ENCODE measurements around the gene CPAMD8.

The CPAMD8 gene

GRCh38 chr19:16896146-16897028 is 130.2 kb downstream of the CPAMD8 start:
- H3K4me1 Mint-ChIP-seq = peaks cover 15% of the 10 kb centered on the region
- H3K36me3 Mint-ChIP-seq (ENCODE audit: low read depth) = no peaks in the 10 kb centered on the region
- TF ChIP-seq, protein P1, sequence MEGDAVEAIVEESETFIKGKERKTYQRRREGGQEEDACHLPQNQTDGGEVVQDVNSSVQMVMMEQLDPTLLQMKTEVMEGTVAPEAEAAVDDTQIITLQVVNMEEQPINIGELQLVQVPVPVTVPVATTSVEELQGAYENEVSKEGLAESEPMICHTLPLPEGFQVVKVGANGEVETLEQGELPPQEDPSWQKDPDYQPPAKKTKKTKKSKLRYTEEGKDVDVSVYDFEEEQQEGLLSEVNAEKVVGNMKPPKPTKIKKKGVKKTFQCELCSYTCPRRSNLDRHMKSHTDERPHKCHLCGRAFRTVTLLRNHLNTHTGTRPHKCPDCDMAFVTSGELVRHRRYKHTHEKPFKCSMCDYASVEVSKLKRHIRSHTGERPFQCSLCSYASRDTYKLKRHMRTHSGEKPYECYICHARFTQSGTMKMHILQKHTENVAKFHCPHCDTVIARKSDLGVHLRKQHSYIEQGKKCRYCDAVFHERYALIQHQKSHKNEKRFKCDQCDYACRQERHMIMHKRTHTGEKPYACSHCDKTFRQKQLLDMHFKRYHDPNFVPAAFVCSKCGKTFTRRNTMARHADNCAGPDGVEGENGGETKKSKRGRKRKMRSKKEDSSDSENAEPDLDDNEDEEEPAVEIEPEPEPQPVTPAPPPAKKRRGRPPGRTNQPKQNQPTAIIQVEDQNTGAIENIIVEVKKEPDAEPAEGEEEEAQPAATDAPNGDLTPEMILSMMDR (IDR thresholded peaks at IDR 0.05) = no peak
- H3K4me3 Mint-ChIP-seq = peak overlapping the region; percentile 79
- H3K27ac Mint-ChIP-seq = no peak overlapping the region
- no peaks in the 10 kb centered on the region for H3K9me3 Mint-ChIP-seq
- peak; percentile 56 for DNase-seq
- peaks cover 42% of the 10 kb centered on the region for H3K27me3 Mint-ChIP-seq (ENCODE audit: low read depth, poor library complexity)

DNA sequence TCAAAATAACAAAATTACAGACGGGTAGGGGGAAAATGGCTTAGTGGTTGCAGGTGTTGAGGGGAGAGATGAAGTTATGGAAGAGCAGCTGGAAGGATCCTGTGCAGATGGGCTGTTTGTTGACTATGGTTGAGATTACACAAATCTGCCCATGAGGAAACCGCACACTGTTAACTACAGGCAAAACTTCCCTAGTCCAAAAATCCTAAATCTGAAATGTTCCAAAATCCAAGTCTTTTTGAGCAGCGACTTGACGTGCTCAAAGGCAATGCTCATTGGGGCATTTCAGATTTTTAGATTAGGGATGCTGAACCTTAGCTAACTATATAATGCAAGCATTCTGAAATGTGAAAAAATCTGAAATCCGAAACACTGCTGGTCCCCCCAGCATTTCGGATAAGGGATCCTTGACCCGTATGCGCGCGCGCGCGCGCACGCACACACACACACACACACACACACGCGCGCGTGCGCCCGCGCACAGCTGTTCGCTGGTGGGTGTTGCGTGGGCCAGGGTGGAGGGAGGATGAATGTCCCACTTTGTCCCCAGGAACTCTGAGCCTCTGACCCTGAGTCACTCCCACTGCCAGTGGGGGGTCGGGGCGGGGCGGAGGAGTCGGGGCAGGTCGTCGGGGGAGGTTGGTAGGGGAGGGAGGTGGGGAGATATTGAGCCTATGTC is 131.0 kb downstream of the CPAMD8 start:
- Mint-ChIP-seq H3K4me3 (peak overlapping the region; percentile 65), H3K27me3 (ENCODE audit: low read depth, poor library complexity) (peaks cover 44% of the 10 kb centered on the region), H3K36me3 (ENCODE audit: low read depth) (no peaks in the 10 kb centered on the region), H3K27ac (no peak overlapping the region), H3K9me3 (no peaks in the 10 kb centered on the region), H3K4me1 (peaks cover 16% of the 10 kb centered on the region)
- DNase-seq = no peak
- TF ChIP-seq, protein P1 (IDR thresholded peaks at IDR 0.05) = no peak

DNA sequence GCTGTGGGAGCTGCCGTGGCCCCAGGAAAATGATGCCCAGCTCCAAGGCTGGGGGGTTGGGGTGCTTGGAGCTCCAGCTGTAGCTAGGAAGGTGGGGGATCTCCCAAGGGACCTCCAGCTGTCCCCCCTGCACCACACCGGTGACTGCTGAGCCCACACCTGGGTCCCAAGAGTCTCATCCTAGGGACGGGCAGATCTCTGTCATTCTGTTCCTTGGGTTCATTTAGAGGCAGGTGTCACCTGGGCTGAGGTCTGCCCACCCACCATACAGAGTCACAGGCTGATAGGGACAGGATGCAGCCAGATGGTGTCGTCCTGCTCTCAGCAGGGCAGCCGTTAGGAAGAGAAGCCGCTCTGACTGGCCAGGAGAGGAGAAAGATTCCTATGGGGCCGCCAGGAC is 132.5 kb downstream of the CPAMD8 start:
- H3K27me3 Mint-ChIP-seq (ENCODE audit: low read depth, poor library complexity) = peaks cover 38% of the 10 kb centered on the region
- no peak for DNase-seq
- peaks cover 17% of the 10 kb centered on the region for H3K4me1 Mint-ChIP-seq
- TF ChIP-seq, protein P1 (IDR thresholded peaks at IDR 0.05) = no peak
- H3K36me3 Mint-ChIP-seq (ENCODE audit: low read depth) = no peaks in the 10 kb centered on the region
- H3K27ac Mint-ChIP-seq = no peak overlapping the region
- H3K4me3 Mint-ChIP-seq = no peak overlapping the region
- no peaks in the 10 kb centered on the region for H3K9me3 Mint-ChIP-seq

- no peaks in the 10 kb centered on the region for H3K9me3 Mint-ChIP-seq
- no peak for DNase-seq
- peaks cover 34% of the 10 kb centered on the region for H3K27me3 Mint-ChIP-seq (ENCODE audit: low read depth, poor library complexity)
- H3K27ac Mint-ChIP-seq = no peak overlapping the region
- no peak overlapping the region for H3K4me3 Mint-ChIP-seq
- peaks cover 18% of the 10 kb centered on the region for H3K4me1 Mint-ChIP-seq
- TF ChIP-seq, protein P1 (IDR thresholded peaks at IDR 0.05) = no peak
- H3K36me3 Mint-ChIP-seq (ENCODE audit: low read depth) = no peaks in the 10 kb centered on the region
Observed at GRCh38 chr19:16893686-16893989, 133.0 kb downstream of the CPAMD8 start.

GRCh38 chr19:16892868-16893685 is 133.5 kb downstream of the CPAMD8 start:
- DNase-seq = no peak
- peaks cover 30% of the 10 kb centered on the region for H3K27me3 Mint-ChIP-seq (ENCODE audit: low read depth, poor library complexity)
- TF ChIP-seq, protein P1 (IDR thresholded peaks at IDR 0.05) = no peak
- no peaks in the 10 kb centered on the region for H3K9me3 Mint-ChIP-seq
- no peak overlapping the region for H3K27ac Mint-ChIP-seq
- H3K4me3 Mint-ChIP-seq = no peak overlapping the region
- peaks cover 16% of the 10 kb centered on the region for H3K4me1 Mint-ChIP-seq
- H3K36me3 Mint-ChIP-seq (ENCODE audit: low read depth) = no peaks in the 10 kb centered on the region
